Cardiac muscle cell (in vitro differentiated cells and primary cell): ENCODE results near the gene SLC39A11. TPM values are rescaled to one million over a fixed set of nuclear protein-coding genes. Genes with fewer than 3 reads are reported as not detected.
"Not testable (repeated sequence)": the region's sequence is repeated elsewhere in the genome, so short reads cannot be mapped to it uniquely, and the experiment has no call there.

Experiments
- DNase-seq, 2 donors: peaks; one replicate each; pipeline versions ENCODE4 v3.0.0 to v3.0.0-alpha.2; 2010 to 2017; ENCODE audit warnings: low read depth in 1 of 2, low spot score in 1 of 2
- H3K27ac ChIP-seq: fragments of 200-600 bp; sonication (generic); 2 replicates; pipeline ENCODE4 v1.5.1; 2016
- H3K27me3 ChIP-seq: fragments of 200-600 bp; sonication (generic); 2 replicates; pipeline ENCODE4 v1.6.0; 2016; ENCODE audit warnings: control low read depth
- H3K36me3 ChIP-seq: fragments of 200-600 bp; sonication (generic); 2 replicates; pipeline ENCODE4 v1.5.1; 2016; ENCODE audit warnings: control low read depth
- H3K4me1 ChIP-seq: fragments of 200-600 bp; sonication (generic); 2 replicates; pipeline ENCODE4 v1.8.1; 2017; ENCODE audit warnings: low read depth, mild to moderate bottlenecking, mixed run types
- H3K4me3 ChIP-seq: fragments of 200-600 bp; sonication (generic); 2 replicates; pipeline ENCODE4 v1.5.1; 2016; ENCODE audit warnings: mild to moderate bottlenecking
- H3K9me3 ChIP-seq: fragments of 200-600 bp; sonication (generic); 2 replicates; pipeline ENCODE4 v1.5.1; 2017; ENCODE audit warnings: low read depth, mild to moderate bottlenecking, control low read depth
- polyA plus RNA-seq: library from polyadenylated mRNA; unstranded; fragments of >200 nt; fragmentation: Nextera tagmentation; extraction: Ambion mirVana; gene quantifications from 2 replicates; pipeline ENCODE4 v1.2.1, GENCODE V29; 2016
- total RNA-seq: library from RNA; depleted of rRNA; stranded (reverse); fragments of >200 nt; gene quantifications from 2 replicates; pipeline ENCODE4 v1.2.3, GENCODE V29; 2016
- TF ChIP-seq, protein P1 (sequence below): IDR thresholded peaks from 2 replicates; pipeline ENCODE4 v1.5.1; 2012; ENCODE audit warnings: low read depth, mild to moderate bottlenecking, low read length

The SLC39A11 gene
- total and polyA plus RNA-seq, 2 experiments from 2014 or later = 5.9 to 11.7 TPM

DNA sequence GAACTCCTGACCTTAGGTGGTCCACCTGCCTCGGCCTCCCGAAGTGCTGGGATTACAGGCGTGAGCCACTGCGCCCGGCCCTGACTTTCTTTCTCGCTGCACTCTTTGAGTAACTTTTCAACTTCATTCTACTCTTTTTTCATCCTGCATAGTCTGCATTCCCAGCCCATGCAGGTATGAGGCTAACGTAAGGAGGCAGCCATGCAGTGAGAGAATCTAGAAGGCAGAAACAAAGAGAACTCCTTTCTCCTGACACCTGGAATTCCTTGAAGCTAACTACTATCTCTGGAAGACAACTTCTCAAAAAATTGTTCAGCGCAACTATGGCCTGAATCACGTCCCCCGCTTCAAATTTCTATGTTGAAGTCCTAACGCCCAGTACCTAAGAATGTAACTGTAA is 152.0 kb downstream of the SLC39A11 start:
- Histone ChIP-seq H3K4me1 (no peaks in the 10 kb centered on the region), H3K27ac (no peak overlapping the region), H3K36me3 (no peaks in the 10 kb centered on the region), H3K27me3 (no peaks in the 10 kb centered on the region), H3K9me3 (no peaks in the 10 kb centered on the region), H3K4me3 (no peak overlapping the region)
- TF ChIP-seq, protein P1, sequence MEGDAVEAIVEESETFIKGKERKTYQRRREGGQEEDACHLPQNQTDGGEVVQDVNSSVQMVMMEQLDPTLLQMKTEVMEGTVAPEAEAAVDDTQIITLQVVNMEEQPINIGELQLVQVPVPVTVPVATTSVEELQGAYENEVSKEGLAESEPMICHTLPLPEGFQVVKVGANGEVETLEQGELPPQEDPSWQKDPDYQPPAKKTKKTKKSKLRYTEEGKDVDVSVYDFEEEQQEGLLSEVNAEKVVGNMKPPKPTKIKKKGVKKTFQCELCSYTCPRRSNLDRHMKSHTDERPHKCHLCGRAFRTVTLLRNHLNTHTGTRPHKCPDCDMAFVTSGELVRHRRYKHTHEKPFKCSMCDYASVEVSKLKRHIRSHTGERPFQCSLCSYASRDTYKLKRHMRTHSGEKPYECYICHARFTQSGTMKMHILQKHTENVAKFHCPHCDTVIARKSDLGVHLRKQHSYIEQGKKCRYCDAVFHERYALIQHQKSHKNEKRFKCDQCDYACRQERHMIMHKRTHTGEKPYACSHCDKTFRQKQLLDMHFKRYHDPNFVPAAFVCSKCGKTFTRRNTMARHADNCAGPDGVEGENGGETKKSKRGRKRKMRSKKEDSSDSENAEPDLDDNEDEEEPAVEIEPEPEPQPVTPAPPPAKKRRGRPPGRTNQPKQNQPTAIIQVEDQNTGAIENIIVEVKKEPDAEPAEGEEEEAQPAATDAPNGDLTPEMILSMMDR = no peak
- DNase-seq = no peak

DNA sequence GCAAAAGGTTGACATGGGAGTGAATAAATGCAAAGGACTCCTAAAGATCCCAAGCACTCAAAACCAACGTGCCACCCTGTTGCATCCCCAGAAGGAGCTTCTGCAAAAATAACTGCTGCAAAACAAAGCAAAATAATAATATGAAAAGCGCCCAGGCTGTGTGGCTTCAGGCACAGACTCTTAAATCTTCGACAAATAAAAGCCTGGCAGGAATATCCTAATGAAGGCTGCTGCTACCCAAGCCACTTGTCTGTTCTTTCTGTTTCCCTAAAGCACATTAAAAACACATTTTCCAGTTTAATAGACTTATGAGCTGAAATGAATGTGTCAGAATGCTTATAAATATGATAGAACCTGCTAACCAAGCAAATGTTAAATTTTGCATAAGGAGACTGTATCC is 154.0 kb downstream of the SLC39A11 start:
- no peak overlapping the region for H3K4me3 ChIP-seq
- no peak overlapping the region for H3K27ac ChIP-seq
- DNase-seq = no peak
- no peaks in the 10 kb centered on the region for H3K36me3 ChIP-seq
- no peaks in the 10 kb centered on the region for H3K9me3 ChIP-seq
- H3K4me1 ChIP-seq = no peaks in the 10 kb centered on the region
- no peaks in the 10 kb centered on the region for H3K27me3 ChIP-seq
- TF ChIP-seq, protein P1 = no peak

DNA sequence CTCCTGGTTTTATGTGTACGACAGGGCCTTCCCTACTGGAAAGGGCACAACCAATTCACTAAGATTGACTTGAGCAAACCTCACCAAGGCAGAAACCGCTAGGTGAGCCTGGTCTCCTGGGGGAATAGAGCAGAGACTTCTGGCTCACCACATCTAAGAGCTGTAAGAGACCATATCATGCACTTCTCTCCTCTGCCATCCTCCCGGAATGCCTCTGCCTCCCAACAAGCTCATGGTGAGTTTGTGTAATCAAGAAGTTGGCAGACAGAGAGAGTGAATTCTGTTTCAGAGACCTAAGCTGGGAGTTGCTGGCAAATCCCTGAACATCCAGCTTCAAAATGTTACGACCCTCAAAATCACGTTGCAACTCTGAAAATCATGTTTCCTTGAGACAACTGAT is 154.8 kb downstream of the SLC39A11 start:
- Histone ChIP-seq H3K9me3 (no peaks in the 10 kb centered on the region), H3K4me3 (no peak overlapping the region), H3K27me3 (no peaks in the 10 kb centered on the region), H3K27ac (no peak overlapping the region), H3K4me1 (no peaks in the 10 kb centered on the region), H3K36me3 (no peaks in the 10 kb centered on the region)
- peak in 1 of 2 donors; percentile 9 for DNase-seq
- TF ChIP-seq, protein P1 = no peak

DNA sequence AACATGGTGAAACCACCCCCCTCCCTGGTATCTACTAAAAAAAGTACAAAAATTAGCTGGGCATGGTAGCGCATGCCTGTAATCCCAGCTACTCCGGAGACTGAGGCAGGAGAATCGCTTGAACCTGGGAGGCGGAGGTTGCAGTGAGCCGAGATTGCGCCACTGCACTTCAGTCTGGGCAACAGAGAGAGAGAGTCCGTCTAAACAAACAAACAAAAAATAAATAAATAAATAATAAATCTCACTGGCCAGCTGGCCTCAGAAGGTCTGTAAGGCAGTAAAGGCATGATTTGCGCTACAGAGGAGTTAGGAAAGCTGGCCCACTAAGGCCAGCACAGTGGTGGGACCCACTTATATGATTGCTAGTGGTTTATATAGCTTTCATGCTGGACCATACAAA is 155.2 kb downstream of the SLC39A11 start:
- H3K27ac ChIP-seq, DNase-seq, H3K27me3 ChIP-seq, H3K9me3 ChIP-seq, H3K4me3 ChIP-seq, H3K36me3 ChIP-seq, H3K4me1 ChIP-seq: not testable (repeated sequence)

DNA sequence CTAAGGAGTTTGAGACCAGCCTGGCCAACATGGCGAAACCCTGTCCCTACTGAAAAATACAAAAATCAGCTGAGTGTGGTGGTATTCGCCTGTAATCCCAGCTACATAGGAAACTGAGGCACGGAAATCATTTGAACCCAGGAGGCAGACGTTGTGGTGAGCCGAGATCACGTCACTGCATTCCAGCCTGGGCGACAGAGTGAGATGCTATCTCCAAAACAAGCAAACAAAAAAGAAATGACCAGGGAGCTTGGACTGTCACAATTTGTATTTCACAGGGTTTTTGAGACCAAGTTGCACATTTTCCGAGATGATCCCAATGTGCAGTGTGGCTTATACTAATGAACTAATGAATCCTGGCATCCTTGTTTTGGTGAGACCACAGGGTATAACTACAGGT is 156.5 kb downstream of the SLC39A11 start:
- Histone ChIP-seq H3K27me3 (no peaks in the 10 kb centered on the region), H3K4me3 (no peak overlapping the region), H3K9me3 (no peaks in the 10 kb centered on the region), H3K4me1 (no peaks in the 10 kb centered on the region), H3K36me3 (no peaks in the 10 kb centered on the region), H3K27ac (no peak overlapping the region)
- DNase-seq = no peak
- TF ChIP-seq, protein P1 = no peak

DNA sequence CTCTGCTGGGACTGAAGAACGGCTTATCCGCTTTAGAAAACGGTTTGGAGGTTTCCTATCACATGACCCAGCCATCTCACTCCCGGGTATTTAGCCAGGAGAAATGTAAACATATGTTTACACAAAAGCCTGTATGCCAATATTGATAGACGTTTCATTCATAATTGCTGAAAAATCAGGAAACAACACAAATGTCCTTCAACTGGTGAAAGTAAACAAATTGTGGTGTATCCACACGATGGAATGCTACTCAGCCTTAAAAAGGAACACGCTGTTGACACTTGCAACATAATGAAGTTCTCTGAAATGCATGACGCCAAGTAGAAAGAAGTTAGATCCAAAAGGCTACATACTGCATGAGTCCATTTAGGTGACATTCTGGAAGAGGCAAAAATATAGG is 157.6 kb downstream of the SLC39A11 start:
- Histone ChIP-seq H3K4me1 (no peaks in the 10 kb centered on the region), H3K27me3 (no peaks in the 10 kb centered on the region), H3K36me3 (no peaks in the 10 kb centered on the region), H3K9me3 (no peaks in the 10 kb centered on the region), H3K4me3 (no peak overlapping the region), H3K27ac (no peak overlapping the region)
- TF ChIP-seq, protein P1 = no peak
- DNase-seq = no peak
